Middle frontal gyrus (tissue), 1 donor: Measurements from ENCODE around the gene PRELP.
"Not testable (repeated sequence)": the region's sequence is repeated elsewhere in the genome, so short reads cannot be mapped to it uniquely, and the experiment has no call there.

Experiments
- DNase-seq: peaks from one replicate; pipeline ENCODE4 v3.0.0-alpha.2; 2015; ENCODE audit warnings: low spot score; ENCODE audit errors: extremely low spot score

The PRELP gene

DNA sequence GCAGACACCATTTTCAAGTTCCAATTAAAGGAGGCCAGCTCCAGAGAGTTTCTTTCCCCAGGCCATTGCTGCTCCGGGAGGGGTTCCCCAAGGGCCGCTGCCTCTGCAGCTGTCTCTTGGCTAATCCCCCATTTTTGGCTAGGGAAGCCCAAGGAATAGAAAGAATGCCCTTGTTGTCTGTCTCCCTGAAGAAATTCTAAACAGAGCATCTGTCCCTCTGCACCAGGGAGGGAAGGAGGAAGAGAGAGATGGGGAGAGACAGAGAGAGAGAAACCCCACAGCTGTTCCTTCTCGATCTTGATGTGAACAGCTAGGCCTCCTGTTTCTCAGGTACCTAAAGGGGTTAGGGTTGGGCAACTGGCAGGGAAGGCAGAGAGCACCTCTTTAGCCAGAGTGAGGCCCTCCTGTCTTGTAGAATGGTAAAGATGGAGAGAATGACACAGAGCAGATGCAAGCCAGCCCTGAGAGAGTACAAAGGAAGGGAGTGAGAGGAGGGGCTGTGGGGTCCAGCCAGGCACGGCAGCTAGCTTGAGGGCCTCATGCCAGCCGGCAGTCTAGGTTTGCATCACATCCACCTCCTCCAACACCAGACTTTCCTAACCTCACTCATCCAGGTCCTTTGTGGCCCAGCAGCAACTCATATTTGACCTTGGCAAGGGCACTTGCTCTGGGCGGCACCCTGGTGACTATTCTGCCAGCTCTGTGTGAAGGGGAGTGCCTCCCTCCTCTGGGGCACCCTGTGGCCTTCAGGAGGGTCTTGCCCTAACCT is 31.4 kb downstream of the PRELP start:
- DNase-seq, result no peak

DNA sequence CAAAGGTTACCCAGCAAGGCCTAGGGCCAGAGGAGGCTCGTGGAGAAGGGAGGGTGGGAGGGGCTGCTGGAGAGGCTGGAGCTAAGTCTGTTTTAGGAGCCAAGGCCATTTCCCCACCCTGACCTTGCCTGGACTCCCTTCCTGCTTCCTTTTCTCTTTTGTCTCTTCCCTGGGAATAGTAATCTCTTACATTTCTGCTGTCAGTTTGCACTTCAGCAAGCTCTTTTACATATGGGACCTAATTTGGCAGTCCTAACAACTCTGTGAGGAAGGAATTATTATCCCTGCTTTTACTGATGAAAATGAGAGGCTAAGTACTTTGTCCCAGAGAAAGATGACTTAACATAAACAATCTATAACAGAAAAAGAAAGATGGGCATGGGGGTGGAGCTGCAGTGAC is 32.2 kb downstream of the PRELP start:
- no peak for DNase-seq

DNA sequence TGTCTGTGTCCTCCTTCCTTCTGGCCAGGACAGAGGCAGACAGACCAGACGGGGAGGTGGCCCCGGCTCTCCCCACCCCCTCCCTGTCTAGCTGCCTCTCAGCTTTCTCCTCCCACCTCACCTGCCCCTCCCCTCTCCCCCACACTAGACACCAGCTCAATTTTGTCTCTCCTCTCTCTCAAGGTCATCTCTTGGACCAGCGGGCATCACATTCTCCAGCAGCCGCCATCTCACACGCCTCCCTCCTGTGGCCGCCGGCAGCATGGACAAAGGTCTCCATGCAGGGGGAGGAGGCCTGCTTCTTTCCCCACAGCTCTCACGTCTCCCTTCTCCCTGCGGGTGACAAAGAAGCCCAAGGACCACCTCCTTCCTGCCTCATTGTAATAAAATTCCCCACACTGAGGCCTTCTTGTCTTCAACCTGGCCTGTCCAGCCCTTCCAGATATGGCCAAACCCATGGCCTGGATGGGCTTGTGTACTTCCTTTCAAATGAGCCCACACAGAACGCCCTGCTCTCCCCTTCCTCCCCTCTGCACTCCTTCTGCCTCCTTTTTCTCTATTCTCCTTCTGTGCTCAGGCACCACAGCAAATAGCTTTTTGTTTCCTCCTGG is 33.0 kb downstream of the PRELP start:
- DNase-seq, result no peak

DNA sequence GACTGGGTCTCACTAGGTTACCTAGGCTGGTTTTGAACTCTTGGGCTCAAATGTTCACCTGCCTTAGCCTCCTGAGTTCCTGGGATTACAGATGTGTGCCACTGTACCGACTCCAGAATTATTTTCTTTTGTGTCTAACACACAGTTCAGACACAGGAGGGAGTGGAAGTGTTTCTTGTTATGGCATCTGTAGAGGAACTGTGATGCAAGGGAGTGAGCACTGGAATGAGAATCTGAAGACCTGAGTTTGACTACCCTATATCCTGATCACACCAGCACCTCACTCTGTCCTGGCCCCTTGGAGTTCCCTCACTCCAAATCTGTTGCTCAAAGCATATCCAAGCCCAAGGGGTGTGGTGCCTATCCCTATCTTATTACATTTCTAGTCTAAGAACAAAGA is 33.5 kb downstream of the PRELP start:
- no peak for DNase-seq

DNA sequence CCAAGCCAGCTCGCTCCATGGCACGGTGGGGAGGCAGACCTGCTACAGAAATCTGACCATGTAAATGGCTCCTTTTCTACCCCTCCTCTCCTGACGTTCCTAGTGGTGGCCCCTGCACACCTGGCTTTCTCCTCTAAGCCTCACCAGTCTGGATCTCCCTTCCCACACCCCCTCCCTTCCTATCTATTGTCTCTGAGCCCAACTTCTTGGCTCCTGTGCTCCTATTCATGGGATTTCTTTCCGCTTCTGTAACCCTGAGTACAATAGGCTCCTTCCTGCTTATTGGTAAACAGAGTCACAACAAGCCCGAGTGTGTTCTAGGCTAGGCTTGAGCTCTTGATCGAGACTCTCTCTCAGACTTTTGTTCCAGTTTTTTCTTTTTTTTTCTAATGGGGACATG is 35.9 kb downstream of the PRELP start:
- DNase-seq, result no peak

DNA sequence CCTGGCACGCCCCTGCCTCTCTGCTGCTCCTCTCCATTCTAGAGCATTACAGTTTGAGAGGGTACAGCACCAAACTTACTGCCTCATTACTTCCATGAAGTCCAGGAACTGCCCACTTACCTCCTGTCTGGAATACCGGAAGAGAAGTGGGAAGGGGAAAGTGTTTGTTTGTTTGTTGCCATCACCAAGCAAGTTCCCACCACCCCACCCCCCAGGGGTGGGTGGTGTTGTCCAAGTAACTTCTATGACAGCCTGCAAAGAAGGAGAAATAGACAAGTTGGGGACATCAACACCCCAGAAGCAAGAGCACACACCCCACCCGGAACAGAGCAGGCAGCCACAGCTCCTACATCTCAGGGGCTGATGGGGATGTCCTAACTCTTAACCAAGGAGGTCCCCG is 36.3 kb downstream of the PRELP start:
- DNase-seq, result no peak

DNA sequence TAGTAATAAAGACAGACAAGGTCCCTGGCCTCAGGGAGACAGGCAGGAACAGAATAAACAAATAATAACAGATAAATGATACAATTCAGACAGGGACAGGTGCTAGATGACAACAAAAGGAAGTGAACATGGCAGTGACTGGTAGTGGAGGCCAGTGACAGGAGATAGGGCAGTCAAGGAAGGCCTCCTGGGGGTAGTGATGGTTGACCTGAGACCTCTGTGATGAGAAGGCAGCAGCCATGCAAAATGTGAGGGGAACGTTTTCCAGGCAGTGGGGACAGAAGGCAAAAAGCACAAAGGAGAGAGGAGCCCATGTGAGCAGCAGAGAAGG is 36.9 kb downstream of the PRELP start:
- no peak for DNase-seq

DNA sequence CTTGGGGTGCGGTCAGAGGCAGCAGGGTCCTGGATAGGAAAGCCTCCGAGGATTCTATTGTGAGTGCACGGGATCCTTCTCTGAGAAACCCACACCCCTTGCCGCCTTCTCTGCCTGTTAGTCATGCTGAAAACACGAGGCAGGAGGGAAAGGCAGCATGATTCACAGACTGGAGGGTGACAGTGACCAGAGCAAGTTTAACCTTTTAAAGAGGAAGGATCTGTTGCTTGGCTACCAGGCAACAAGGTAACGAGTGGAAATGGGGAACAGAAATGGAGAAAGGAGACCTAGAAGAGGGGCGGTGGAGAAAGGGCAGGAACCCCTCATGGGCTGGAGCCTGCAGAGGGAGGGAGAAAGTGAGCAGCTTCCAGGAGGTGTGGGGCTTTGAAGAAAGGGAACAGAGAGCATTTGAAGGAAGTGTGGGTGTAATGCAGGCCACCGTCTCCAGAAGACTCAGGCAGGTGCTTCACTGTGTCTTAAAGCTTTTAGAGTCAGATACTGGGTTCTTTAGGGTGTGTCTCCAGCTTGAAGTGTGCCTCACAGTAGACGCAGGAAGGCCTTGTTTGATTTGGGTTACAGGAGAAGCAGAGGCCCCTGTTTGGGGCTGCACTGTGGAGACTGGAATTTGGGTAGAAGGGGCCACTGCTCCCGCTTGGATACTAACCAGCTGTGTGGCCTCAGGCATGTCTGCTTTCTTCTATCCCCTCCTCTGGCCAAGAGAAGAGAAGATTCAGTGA is 37.4 kb downstream of the PRELP start:
- no peak for DNase-seq

DNA sequence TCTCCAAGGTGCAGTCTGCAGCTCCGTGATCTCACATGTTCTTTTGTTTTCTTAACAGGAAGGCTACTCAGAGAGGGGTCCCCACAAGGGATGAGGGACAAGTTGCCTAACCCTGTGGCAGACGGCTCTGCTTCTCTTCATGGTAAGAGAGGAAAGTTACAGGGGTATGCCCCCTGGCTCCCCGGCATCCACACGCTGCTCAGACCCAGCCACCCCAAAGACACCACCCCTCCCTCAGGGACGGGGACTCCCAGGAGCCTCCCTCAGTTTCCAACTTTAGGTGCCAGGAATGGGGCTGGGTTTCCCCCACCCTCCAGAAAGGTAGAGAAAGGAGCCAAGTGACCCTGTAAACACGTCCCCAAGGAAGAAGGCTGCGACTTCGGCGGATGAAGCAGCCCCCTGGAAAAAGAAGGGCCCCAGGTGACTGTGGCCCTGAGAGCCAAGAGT is 38.0 kb downstream of the PRELP start:
- no peak for DNase-seq

DNA sequence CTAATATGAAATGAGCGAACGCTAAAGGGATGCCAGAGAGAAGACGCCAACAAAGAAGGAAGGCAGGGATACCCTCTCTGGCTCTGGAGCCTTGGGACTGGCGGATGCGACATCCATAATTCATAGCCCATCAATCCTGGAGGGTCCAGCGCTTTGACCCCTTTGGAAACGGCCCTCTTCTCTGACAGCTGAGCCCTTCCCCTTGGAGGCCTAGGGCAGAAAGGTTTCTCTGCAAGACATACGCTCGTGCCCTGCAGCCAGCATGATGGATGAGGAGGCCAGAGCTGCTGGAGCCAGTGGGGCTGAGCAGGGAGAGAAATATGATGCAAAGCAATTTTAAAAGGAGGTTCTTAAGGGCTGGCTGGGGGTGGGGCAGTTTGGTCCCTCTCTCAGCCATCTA is 40.6 kb downstream of the PRELP start:
- DNase-seq, result no peak

DNA sequence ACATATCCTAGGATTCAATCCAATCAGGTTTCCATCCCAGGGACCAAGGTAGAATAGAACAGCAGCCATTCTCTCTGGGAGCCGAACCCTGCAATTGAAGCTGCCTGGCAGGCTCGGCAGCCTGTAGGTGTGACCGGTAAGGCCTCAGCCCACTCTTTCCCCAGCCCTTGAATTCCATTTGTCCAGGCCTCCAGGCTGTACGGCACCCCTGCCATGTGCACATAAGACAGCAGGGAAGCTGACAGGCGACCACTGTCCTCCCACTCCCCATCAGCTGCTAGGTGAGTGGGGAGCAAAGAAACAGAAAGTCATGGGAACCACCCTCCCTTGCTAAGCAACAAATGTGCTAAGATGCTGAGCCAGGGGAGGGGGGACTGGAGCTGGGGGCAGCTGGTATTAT is 41.3 kb downstream of the PRELP start:
- no peak for DNase-seq

DNA sequence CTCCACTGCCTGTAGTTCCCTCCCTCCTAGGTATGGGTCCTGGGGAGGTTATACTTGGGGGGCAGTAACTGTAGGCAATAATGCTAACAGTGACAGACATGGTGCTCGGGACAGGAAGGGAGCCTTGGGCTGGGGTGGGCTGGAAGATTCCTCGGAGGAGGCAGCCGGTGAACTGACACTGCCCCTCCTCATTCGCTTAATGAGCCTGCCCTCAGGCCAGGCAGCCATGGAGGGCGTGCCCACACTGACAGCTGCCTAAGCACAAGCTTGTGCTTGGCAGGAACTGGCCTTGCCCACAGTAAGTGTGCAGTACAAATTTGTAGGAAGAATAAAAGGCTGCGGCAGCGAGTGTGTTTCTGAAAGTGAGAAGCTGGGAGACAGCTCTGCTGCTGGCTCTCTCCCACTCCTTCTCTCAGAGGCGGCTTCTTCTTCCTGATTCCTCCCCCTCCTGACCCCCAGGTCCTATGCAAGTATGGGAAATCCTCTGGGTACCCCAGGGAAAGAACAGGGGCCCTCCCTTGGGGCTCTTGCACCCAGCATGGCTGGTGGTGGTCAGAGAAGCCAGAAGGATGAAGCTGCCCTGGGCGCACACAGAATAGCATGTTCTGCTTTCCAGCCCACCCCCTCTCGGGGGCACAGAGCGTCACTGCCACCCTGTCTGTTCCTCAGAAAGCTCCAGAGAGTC is 42.0 kb downstream of the PRELP start:
- DNase-seq, result no peak

DNA sequence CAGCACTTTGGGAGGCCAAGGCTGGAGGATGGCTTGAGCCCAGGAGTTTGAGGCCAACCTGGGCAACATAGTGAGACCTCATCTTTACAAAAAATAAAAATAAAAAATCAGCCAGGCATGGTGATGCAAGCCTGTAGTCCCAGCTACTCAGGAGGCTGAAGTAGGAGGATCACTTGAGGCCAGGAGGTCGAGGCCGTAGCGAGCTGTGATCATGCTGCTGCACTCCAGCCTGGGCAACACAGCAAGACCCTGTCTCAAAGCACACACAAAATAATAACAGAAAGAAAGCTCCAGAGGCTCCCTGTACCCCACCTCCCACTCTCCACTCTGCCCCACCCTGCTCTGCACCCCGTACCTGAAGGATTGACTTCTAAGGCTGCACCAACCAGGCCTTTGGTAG is 42.5 kb downstream of the PRELP start:
- DNase-seq, result not testable (repeated sequence)

DNA sequence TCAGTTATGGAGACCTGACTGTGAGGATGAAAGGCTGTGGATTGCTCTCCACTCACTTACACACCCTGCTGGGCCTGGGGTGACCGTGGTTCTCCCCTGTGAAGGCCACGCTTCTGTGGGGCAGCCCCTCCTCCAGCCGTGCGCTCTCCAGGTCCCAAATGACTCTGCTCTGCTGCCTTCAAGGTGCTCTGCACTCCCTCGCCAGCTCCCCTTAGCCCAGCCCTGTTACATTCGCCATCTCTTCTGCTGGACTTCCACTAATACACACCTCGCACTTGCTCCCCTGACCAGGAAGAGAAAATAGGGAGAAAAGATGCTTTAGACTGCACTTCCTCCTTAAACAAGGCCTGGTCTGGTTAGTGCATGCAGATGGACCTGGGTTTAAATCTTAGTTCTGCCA is 42.9 kb downstream of the PRELP start:
- no peak for DNase-seq

DNA sequence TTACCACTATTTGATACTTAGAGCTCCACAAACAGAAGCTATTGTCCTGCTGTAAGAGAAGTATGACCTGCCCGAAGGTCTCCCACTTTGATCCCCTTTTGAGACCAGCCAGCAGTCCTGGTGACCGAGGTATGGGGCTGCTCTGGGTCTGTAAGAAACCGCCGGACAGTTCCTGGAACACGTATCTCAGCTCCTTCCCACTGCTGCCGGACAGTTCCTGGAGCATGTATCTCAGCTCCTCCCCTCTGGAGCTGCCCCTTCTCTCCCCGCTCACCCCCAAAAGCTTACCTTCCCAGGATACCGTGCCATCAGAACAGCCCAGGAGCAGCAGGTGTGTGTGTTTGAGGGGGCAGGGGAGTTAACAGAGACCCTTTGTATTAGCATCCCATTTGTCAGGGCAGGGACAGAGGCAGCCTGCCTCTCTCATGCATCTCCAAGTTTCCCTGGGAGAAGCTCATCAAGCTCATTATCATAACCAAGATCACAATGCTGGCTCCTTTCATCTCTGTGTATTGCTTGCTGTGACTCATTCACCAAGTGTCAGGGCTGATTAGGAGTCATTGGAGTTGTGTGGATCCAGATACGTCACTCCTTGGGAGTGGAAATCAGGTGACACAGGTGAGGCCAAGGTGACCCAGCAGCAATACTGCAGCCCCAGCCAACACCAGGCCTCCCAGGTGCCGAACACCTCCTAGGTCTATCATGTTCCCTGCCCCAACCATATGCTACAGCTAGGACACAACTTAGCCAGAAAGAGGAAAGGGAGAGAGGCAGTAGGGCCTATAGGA is 43.6 kb downstream of the PRELP start:
- DNase-seq, result no peak

DNA sequence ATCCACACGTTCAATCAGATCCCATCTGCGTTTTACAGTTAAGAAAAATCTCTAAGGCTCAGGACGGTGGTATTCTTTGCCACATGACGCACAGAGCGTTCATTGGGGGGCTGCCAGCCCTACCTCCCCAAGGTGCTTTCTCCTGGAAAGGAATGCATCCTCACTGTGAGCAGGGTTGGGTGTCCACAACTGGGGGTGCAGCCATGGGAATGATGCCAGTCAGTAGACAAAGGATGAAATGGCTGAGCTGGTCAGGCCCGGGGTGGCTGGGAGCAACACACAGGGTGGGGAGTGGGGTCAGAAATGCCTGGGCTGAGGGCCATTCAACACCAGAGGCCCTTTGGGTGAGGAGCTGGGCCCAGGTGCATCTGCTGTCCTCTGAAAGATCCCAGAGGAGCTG is 44.3 kb downstream of the PRELP start:
- no peak for DNase-seq

DNA sequence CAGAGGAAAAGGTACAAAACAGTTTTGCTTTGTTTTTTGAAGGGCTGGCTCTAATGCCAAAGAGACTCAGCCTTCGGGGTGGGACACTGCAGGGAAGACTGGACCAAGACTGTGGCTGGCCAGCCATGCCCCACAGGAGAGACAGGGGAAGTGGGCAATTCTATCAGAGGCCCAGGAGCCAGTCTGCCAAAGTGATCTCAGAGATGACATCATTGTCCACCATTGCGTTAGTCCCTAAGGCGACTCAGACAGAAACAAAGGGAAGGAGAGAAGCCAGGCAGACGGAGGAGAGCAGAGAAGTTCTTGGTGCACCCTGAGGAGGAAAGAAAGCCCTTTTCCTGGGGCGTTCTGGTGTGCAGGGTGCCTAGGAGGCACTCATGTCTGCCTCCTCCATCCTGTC is 44.7 kb downstream of the PRELP start:
- no peak for DNase-seq

DNA sequence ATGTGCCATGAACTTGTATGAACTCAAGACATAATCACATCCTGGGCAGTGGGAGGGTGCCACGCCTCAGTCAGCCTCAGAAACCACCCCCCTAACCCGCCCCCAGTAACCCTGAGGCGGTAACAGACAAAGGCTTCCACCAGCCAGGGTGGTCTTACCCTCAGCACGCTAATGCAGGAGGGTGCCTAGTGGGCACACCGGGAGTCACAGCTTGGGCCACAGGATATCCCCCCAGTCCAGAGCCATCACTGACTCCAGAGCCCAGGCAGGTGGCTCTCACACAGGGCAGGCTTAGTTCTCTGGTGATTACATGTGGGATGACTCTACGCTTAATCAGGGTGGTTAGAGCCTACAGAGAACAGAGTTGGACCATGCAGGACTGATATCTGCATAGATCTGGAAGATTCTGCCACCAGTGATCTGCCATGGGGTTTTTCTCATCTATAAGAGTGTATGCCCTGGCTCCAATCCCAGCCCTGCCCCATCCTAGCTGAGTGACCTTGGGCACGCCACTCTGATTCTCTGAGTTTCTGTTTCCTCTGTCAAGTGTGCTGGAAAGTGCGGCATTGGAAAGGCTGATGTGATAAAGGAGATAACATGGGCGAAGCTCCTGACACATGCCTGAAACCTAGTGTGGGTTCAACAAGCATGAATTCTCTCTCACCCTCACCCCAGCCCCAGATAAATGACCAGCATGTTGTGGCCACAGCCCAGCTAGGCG is 45.6 kb downstream of the PRELP start:
- no peak for DNase-seq

DNA sequence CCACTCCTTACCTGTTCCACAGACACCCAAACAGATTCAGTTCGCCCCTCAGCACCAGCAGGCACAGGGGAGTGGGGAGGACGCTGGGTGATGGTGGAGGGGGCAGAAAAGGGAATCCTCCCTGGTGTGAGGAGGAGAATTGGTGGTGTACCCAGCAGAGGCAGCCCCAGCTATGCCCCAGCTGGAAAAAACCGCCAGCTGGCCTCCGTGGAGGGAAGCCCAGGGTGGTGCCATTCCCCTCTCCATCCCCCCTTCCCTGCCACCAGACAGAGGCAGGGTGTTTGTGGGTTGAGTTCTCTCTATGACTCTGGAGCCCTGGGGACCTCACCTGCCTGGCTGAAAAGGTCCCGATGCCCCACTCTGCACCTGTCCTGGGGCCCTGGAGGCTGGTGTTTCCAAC is 46.2 kb downstream of the PRELP start:
- DNase-seq, result no peak

DNA sequence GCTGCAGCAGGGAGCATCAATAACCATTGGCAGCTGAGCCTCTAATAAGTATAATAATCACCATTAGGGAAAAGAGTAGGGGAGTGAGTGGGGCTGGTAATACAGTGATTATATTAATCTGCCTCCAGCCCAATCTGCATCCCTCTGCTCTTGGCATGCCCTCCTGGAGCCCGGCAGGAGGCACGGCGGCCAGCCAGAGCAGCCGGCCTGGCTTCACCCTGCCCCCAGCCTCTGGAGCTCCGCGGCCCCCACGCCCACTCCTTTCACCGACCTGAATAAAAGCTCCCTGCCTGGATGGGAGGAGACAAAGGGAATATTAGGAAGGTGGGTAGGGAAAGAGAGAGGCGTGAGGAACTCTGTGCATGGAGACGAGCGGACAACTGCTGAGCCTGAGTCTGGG is 46.6 kb downstream of the PRELP start:
- no peak for DNase-seq

DNA sequence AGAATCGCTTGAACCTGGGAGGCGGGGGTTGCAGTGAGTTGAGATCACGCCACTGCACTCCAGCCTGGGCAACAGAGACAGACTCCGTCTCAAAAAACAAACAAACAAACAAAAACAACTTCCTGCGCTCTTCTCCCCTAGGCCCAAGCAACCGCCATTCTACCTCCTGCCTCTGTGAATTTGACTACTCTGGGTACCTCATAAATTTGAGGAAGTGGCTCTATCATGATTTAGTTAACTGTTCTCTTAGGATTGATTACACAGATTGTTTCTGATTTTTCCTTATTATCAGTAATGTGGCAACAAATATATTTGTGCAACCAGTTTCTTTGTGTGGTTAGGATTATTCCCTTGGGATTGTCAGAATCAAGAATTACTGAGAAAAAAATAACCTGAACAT is 48.1 kb downstream of the PRELP start:
- DNase-seq, result no peak
